IPS DF 6.9 (cell line): ENCODE results near the gene LENG9.

Experiments used
- DNase-seq: peaks from one replicate; pipeline ENCODE4 v3.0.0-alpha.2; 2013; ENCODE audit warnings: low read depth, low spot score
- H3K27ac ChIP-seq: one replicate; pipeline ENCODE4 v1.5.1; 2013; ENCODE audit warnings: low read length, control low read depth
- H3K27me3 ChIP-seq: 2 replicates; pipeline ENCODE4 v1.6.1; 2013; ENCODE audit warnings: mild to moderate bottlenecking, low read length; ENCODE audit not compliant: control insufficient read depth, insufficient read depth
- H3K36me3 ChIP-seq: 2 replicates; pipeline ENCODE4 v1.6.1; 2013; ENCODE audit warnings: low read length; ENCODE audit not compliant: control insufficient read depth, insufficient read depth
- H3K4me1 ChIP-seq: 2 replicates; pipeline ENCODE4 v1.6.1; 2013; ENCODE audit warnings: low read length; ENCODE audit not compliant: control insufficient read depth, insufficient read depth
- H3K4me3 ChIP-seq: 2 replicates; pipeline ENCODE4 v1.5.1; 2013; ENCODE audit warnings: mild to moderate bottlenecking, low read length
- H3K9me3 ChIP-seq: 2 replicates; pipeline ENCODE4 v1.6.1; 2013; ENCODE audit warnings: low read length, inconsistent platforms; ENCODE audit not compliant: control insufficient read depth, insufficient read depth
- WGBS: extraction: QIAGEN DNeasy Blood & Tissue Kit; methylation state at CpG from one replicate; pipeline ENCODE4 v1.1.7; 2013; ENCODE audit warnings: mixed read lengths, missing lambda C conversion rate; ENCODE audit not compliant: insufficient read length, insufficient coverage; 5-methylcytosine and 5-hydroxymethylcytosine counted together

Gene LENG9

GRCh38 chr19:54459282-54460229 lies 4.0 kb downstream of the LENG9 start:
- H3K9me3 ChIP-seq: no peaks in the 10 kb centered on the region
- H3K27me3 ChIP-seq: no peaks in the 10 kb centered on the region
- H3K4me1 ChIP-seq: no peaks in the 10 kb centered on the region
- WGBS: no CpG with 5 or more reads among the region's 16 CpGs
- no peak for DNase-seq
- no peak overlapping the region for H3K4me3 ChIP-seq
- peaks cover 55% of the 10 kb centered on the region for H3K36me3 ChIP-seq
- H3K27ac ChIP-seq: no peak overlapping the region

GRCh38 chr19:54458648-54459281 lies 4.8 kb downstream of the LENG9 start:
- Histone ChIP-seq H3K4me3 (no peak overlapping the region), H3K9me3 (no peaks in the 10 kb centered on the region), H3K4me1 (no peaks in the 10 kb centered on the region), H3K27me3 (no peaks in the 10 kb centered on the region), H3K36me3 (peaks cover 62% of the 10 kb centered on the region), H3K27ac (no peak overlapping the region)
- no peak for DNase-seq
- WGBS: no CpG with 5 or more reads among the region's 11 CpGs

DNA sequence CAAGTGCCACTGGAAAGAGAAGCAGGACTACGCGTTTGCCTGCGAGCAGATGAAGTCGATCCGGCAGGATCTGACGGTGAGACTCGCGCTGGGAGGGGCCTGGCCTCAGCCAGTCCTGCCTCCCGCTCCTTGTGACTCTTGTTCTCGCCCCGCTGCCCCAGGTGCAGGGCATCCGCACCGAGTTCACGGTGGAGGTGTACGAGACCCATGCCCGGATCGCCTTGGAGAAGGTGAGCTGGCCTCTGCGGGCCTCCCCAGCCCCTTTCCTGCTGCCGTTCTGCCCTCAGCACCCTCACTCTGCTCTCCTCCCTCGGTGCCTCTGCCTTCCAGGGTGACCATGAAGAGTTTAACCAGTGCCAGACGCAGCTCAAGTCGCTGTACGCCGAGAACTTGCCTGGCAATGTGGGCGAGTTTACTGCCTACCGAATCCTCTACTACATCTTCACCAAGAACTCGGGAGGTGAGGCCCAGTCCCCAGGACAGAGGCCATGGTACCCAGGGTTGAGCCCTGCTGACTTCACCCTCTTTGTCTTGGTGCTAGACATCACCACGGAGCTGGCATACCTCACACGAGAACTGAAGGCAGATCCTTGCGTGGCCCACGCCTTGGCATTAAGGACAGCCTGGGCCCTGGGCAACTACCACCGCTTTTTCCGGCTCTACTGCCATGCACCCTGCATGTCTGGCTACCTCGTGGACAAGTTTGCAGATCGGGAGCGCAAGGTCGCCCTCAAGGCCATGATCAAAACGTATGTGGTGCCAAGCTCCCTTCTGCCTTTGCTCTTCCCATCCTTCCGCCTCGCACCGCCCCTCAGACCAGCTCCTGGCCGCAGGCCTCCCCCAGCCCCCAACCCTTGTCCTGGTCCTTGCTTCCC lies 5.6 kb downstream of the LENG9 start:
- H3K27me3 ChIP-seq: no peaks in the 10 kb centered on the region
- no CpG with 5 or more reads among the region's 42 CpGs for WGBS
- no peak overlapping the region for H3K4me3 ChIP-seq
- H3K4me1 ChIP-seq: no peaks in the 10 kb centered on the region
- no peaks in the 10 kb centered on the region for H3K9me3 ChIP-seq
- H3K27ac ChIP-seq: no peak overlapping the region
- DNase-seq: no peak
- H3K36me3 ChIP-seq: peaks cover 69% of the 10 kb centered on the region

DNA sequence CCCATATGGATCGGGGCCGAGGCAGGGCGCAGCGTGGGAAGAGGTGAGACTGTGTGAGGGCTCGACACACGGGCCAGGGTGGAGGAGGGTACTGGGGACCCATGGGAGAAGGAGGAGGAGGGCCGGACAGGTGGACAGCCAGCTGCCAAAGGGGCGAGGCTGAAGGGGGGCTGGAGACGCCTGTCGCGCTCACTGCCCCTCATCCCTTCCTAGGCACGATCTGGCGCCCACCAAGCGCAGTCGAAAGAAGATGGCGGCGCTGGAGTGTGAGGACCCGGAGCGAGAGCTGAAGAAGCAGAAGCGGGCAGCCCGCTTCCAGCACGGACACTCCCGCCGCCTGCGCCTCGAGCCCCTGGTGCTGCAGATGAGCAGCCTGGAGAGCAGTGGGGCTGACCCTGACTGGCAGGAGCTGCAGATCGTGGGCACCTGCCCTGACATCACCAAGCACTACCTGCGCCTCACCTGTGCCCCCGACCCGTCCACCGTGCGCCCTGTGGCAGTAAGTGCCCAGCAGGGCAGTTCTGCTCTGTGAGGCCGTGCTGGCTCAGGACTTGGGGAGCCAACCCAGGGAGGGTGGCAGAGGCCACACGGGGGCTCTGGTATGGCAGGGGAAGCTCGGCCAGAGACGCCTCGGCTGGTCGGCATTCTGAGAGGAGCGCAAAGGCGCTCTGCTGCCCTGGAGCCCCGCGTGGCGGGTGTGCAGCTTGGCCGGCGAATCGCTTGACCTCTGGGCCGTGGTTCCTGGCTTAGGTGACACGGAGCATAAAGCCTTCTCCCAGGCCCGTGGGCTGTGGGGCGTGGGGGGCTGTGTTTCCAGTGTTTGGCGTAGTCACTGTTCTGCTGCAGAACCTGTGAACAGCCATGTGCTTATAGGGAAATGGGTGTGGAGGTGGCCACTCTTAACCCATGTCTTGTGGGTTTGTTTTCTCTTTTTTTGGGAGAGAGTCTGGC lies 6.9 kb downstream of the LENG9 start:
- Histone ChIP-seq H3K27me3 (no peaks in the 10 kb centered on the region), H3K36me3 (peaks cover 81% of the 10 kb centered on the region), H3K4me1 (no peaks in the 10 kb centered on the region), H3K9me3 (no peaks in the 10 kb centered on the region), H3K4me3 (no peak overlapping the region), H3K27ac (no peak overlapping the region)
- WGBS: no CpG with 5 or more reads among the region's 51 CpGs
- no peak for DNase-seq

- no CpG with 5 or more reads among the region's 40 CpGs for WGBS
- no peaks in the 10 kb centered on the region for H3K4me1 ChIP-seq
- H3K27me3 ChIP-seq: no peaks in the 10 kb centered on the region
- no peak overlapping the region for H3K4me3 ChIP-seq
- no peaks in the 10 kb centered on the region for H3K9me3 ChIP-seq
- H3K27ac ChIP-seq: no peak overlapping the region
- peaks cover 80% of the 10 kb centered on the region for H3K36me3 ChIP-seq
- DNase-seq: no peak
These were observed 7.7 kb downstream of the LENG9 start for GRCh38 chr19:54455786-54456422.

DNA sequence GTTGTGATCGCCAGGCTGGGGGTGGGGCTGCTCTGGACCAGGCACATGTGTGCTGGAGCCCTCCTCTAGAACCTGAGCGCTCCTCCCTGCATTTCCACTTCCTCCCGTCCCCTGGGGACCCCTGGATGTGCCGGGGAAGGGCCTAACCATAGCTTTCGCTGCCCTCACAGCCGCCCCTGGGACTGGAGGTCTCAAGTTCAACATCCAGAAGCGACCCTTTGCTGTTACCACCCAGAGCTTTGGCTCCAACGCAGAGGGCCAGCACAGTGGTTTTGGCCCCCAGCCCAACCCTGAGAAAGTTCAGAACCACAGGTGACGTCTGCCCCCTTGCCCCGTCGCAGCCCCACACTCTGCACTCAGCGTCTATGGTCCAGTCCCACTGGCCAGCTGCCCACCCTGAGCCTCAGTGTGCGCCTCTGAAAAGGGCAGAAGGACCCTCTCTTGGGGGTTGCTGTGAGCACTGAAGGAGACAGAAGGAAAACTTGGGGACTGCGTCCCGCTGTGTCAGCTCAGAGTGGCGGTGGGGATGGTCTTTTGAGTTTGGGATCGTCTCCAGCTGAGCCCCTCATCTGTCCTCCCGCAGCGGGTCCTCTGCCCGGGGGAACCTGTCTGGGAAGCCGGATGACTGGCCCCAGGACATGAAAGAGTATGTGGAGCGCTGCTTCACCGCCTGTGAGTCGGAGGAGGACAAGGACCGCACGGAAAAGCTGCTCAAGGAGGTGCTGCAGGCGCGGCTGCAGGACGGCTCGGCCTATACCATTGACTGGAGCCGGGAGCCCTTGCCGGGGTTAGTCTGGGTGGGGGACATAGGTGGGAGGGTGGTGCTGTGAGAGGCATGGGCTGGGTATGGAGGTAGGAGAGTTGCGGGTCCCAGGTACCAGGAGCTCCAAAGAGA lies 8.6 kb downstream of the LENG9 start:
- Histone ChIP-seq H3K9me3 (no peaks in the 10 kb centered on the region), H3K36me3 (peaks cover 74% of the 10 kb centered on the region)

DNA sequence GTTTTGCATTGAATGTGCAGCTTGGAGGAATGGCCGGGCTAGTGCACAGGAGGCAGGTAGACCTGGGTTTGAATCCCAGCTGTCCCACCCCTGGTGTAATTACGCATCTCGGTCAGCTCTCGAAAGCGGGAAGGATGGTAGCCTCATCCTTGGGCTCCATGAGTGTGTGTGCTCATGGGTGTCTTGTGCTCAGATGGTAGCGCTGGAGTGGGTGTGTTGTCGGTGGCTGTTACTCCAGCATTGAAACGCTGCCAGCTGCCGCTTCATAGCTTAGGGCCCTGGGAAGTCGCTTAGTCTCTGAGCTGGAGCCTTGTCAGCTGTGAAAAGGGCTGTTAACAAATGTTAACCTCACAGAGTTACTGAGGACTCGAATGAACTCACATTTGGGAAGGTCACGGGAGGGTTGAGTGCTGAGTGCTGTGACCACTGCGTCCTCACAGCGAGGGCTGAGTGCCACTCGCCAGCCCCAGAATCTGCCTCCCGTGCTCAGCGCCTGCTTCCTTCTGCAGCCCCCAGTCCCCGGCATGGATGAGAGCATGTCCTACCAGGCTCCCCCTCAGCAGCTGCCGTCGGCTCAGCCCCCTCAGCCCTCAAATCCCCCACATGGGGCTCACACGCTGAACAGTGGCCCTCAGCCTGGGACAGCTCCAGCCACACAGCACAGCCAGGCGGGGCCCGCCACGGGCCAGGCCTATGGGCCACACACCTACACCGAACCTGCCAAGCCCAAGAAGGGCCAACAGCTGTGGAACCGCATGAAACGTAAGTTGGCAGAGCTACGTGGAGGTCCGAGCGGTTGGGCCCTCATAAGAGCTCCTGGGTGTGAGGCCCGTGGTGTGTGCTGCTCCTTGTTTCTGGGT lies 9.4 kb downstream of the LENG9 start:
- no peaks in the 10 kb centered on the region for H3K4me1 ChIP-seq
- no peaks in the 10 kb centered on the region for H3K27me3 ChIP-seq
- H3K36me3 ChIP-seq: peaks cover 73% of the 10 kb centered on the region
- no peak for DNase-seq
- no peak overlapping the region for H3K27ac ChIP-seq
- no peak overlapping the region for H3K4me3 ChIP-seq
- no peaks in the 10 kb centered on the region for H3K9me3 ChIP-seq
- no CpG with 5 or more reads among the region's 31 CpGs for WGBS

More for the DNA sequence above, 8.6 kb downstream of the LENG9 start:
- DNase-seq: no peak
- no CpG with 5 or more reads among the region's 33 CpGs for WGBS
- Histone ChIP-seq H3K27ac (no peak overlapping the region), H3K27me3 (no peaks in the 10 kb centered on the region), H3K4me3 (no peak overlapping the region), H3K4me1 (no peaks in the 10 kb centered on the region)

DNA sequence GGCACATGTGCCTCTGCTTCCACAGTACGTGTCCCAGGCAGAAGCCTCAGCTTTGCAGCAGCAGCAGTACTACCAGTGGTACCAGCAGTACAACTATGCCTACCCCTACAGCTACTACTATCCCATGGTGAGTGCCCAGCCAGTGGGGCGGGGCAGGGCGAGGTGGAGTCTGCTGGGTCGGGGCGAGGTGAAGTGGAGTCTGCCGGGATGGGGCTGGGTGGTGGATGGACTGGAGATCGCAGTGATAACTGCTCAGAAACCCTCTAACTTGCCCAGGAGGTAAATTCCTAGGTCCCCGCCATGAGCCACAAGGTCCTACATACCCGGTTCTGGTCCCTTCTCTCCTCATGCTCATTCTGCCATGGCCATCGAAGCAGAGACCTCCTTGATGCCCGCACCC lies 11.0 kb downstream of the LENG9 start:
- H3K9me3 ChIP-seq: no peaks in the 10 kb centered on the region
- H3K27me3 ChIP-seq: no peaks in the 10 kb centered on the region
- H3K36me3 ChIP-seq: peaks cover 58% of the 10 kb centered on the region
- no CpG with 5 or more reads among the region's 11 CpGs for WGBS
- no peak overlapping the region for H3K27ac ChIP-seq
- no peak overlapping the region for H3K4me3 ChIP-seq
- no peaks in the 10 kb centered on the region for H3K4me1 ChIP-seq
- no peak for DNase-seq
